ENCODE results near the gene MAX.

- TF ChIP-seq CTCF (IDR thresholded peaks at IDR 0.05) = no peak
- TF ChIP-seq POLR2A (IDR thresholded peaks at IDR 0.05) = no peak
- no peak for TF ChIP-seq EP300 (IDR thresholded peaks at IDR 0.05)
Observed at GRCh38 chr14:65052832-65053231, 49.5 kb downstream of the MAX start.
